ENCODE results near the gene ARL15. TPM values are rescaled to one million over a fixed set of nuclear protein-coding genes. Genes with fewer than 3 reads are reported as not detected.

Gene ARL15
- total RNA-seq, 2 experiments from 2014 or later: 5.7 to 6.3 TPM

- H3K9me3 Mint-ChIP-seq: no peaks in the 10 kb centered on the region
- H3K27ac Mint-ChIP-seq: no peak overlapping the region
- DNase-seq (peak; percentile 38), ATAC-seq (peak; percentile 34)
- ChIA-PET POLR2A (no interaction called here), CTCF (interaction anchor here (0.7 to 1.6 kb wide), 2 partner anchors 170 to 239 kb away, joined by 3 to 6 read pairs; no protein-coding TSS in a partner anchor)
- intact Hi-C loops (cut with micrococcal nuclease): no loop called here
- no peaks in the 10 kb centered on the region for H3K27me3 Mint-ChIP-seq
- H3K4me3 Mint-ChIP-seq: no peak overlapping the region
- TF ChIP-seq, protein P1, sequence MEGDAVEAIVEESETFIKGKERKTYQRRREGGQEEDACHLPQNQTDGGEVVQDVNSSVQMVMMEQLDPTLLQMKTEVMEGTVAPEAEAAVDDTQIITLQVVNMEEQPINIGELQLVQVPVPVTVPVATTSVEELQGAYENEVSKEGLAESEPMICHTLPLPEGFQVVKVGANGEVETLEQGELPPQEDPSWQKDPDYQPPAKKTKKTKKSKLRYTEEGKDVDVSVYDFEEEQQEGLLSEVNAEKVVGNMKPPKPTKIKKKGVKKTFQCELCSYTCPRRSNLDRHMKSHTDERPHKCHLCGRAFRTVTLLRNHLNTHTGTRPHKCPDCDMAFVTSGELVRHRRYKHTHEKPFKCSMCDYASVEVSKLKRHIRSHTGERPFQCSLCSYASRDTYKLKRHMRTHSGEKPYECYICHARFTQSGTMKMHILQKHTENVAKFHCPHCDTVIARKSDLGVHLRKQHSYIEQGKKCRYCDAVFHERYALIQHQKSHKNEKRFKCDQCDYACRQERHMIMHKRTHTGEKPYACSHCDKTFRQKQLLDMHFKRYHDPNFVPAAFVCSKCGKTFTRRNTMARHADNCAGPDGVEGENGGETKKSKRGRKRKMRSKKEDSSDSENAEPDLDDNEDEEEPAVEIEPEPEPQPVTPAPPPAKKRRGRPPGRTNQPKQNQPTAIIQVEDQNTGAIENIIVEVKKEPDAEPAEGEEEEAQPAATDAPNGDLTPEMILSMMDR (IDR thresholded peaks at IDR 0.05): no peak
- H3K4me1 Mint-ChIP-seq (ENCODE audit: low read depth): peaks cover 11% of the 10 kb centered on the region
- H3K36me3 Mint-ChIP-seq (ENCODE audit: low read depth): no peaks in the 10 kb centered on the region
Observed at GRCh38 chr5:54249210-54250028, 61.0 kb downstream of the ARL15 start.

DNA sequence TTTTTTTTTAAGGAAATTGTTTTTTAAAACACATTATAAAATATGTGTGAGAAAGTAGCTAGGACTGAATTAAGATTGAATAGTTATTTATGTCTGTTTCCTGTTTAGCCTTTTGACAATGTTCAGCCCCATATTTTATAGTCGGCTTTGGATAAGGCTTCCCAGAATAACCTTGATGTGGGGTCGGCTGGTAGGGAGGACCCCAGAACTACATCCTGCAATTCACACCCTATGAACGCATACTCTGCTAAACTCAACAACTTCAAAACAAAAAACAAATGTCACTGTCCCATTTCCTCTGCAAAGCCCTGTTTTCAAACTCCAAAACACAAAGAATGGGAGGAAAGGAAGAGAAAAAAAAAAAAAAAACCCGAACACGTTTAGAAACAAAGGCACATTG is 63.1 kb downstream of the ARL15 start:
- ATAC-seq (no peak), DNase-seq (no peak)
- Mint-ChIP-seq H3K4me1 (ENCODE audit: low read depth) (peaks cover 11% of the 10 kb centered on the region), H3K27me3 (no peaks in the 10 kb centered on the region), H3K36me3 (ENCODE audit: low read depth) (no peaks in the 10 kb centered on the region), H3K27ac (no peak overlapping the region), H3K4me3 (no peak overlapping the region), H3K9me3 (no peaks in the 10 kb centered on the region)
- POLR2A ChIA-PET: interaction anchor here (0.9 kb wide), 1 partner anchor 13 kb away, joined by 3 read pairs; no protein-coding TSS in a partner anchor
- CTCF ChIA-PET: interaction anchor here (1.1 to 2.5 kb wide), 6 partner anchors 15 to 241 kb away, joined by 3 to 15 read pairs (median 4); no protein-coding TSS in a partner anchor
- TF ChIP-seq, protein P1 (IDR thresholded peaks at IDR 0.05): no peak
- intact Hi-C loops (cut with micrococcal nuclease): no loop called here

- H3K27me3 Mint-ChIP-seq: no peaks in the 10 kb centered on the region
- H3K4me1 Mint-ChIP-seq (ENCODE audit: low read depth): peaks cover 8% of the 10 kb centered on the region
- POLR2A ChIA-PET: no interaction called here
- intact Hi-C loops (cut with micrococcal nuclease): loop anchor here (2.0 to 5.0 kb wide), 3 partner anchors 69 to 249 kb away; partner anchors contain the start of gene ARL15
- H3K27ac Mint-ChIP-seq: no peak overlapping the region
- H3K9me3 Mint-ChIP-seq: no peaks in the 10 kb centered on the region
- DNase-seq (peak; percentile 62), ATAC-seq (no peak)
- peaks cover 3% of the 10 kb centered on the region for H3K36me3 Mint-ChIP-seq (ENCODE audit: low read depth)
- CTCF ChIA-PET: interaction anchor here (0.5 to 2.3 kb wide), 44 partner anchors 9 to 624 kb away, joined by 3 to 45 read pairs (median 4); partner anchors contain the start of gene ARL15
- TF ChIP-seq, protein P1 (IDR thresholded peaks at IDR 0.05): peak; percentile 76
- H3K4me3 Mint-ChIP-seq: no peak overlapping the region
Observed at GRCh38 chr5:54243483-54244080, 66.8 kb downstream of the ARL15 start.

GRCh38 chr5:54242297-54242696 is 68.1 kb downstream of the ARL15 start:
- peaks cover 6% of the 10 kb centered on the region for H3K4me1 Mint-ChIP-seq (ENCODE audit: low read depth)
- POLR2A ChIA-PET: no interaction called here
- H3K27ac Mint-ChIP-seq: no peak overlapping the region
- no peak overlapping the region for H3K4me3 Mint-ChIP-seq
- CTCF ChIA-PET: interaction anchor here (2.0 to 2.3 kb wide), 2 partner anchors 13 to 248 kb away, joined by 13 to 45 read pairs; no protein-coding TSS in a partner anchor
- peaks cover 3% of the 10 kb centered on the region for H3K36me3 Mint-ChIP-seq (ENCODE audit: low read depth)
- TF ChIP-seq, protein P1 (IDR thresholded peaks at IDR 0.05): no peak
- no peaks in the 10 kb centered on the region for H3K27me3 Mint-ChIP-seq
- H3K9me3 Mint-ChIP-seq: no peaks in the 10 kb centered on the region
- intact Hi-C loops (cut with micrococcal nuclease): loop anchor here (2.0 to 5.0 kb wide), 3 partner anchors 70 to 250 kb away; partner anchors contain the start of gene ARL15
- no peak for ATAC-seq
- no peak for DNase-seq

Measured in activated CD8-positive, alpha-beta T cell treated with anti-CD3 and anti-CD28 coated beads for 36 hours (primary cell).